Skin of body (tissue), 1 donor: ENCODE data around the gene TMEM26. TPM values are rescaled to one million over a fixed set of nuclear protein-coding genes. Genes with fewer than 3 reads are reported as not detected.

Source experiments
- total RNA-seq: library from RNA; depleted of rRNA; stranded (reverse); fragments of >200 nt; gene quantifications from one replicate; pipeline ENCODE4 v1.2.3, GENCODE V29; 2014

TMEM26 gene
- total RNA-seq, 1 donor from 2014 or later = 5.1 TPM

Other genes starting within 250 kb of the TMEM26 start
- gene CABCOCO1, start 209.5 kb upstream of the TMEM26 start, total RNA-seq = 2.0 TPM